ENCODE results near the gene SPACA7. TPM values are rescaled to one million over a fixed set of nuclear protein-coding genes. Genes with fewer than 3 reads are reported as not detected.

Gene SPACA7
- total RNA-seq, 2 donors from 2014 or later, result 4.9 TPM; not detected in 1

- 62% methylated on average over 12 of the region's 12 CpGs for WGBS
- no peak for DNase-seq (ENCODE audit: low spot score)
- H3K4me1 ChIP-seq (replicated peaks), result no peaks in the 10 kb centered on the region
- no peaks in the 10 kb centered on the region for H3K36me3 ChIP-seq
- H3K27me3 ChIP-seq (replicated peaks; ENCODE audit: insufficient read depth), result peaks cover 5% of the 10 kb centered on the region
- no peak overlapping the region for H3K4me3 ChIP-seq
- H3K27ac ChIP-seq, result no peak overlapping the region
- no peaks in the 10 kb centered on the region for H3K9me3 ChIP-seq
- TF ChIP-seq CTCF (IDR thresholded peaks at IDR 0.05) (no peak), POLR2AphosphoS5 (IDR thresholded peaks at IDR 0.05) (no peak), POLR2A (IDR thresholded peaks at IDR 0.05) (no peak)
- intact Hi-C loops (cut with DNase I), result no loop called here
These were observed 12.2 kb upstream of the SPACA7 start for GRCh38 chr13:112363867-112364528.

- H3K9me3 ChIP-seq, result no peaks in the 10 kb centered on the region
- no peak overlapping the region for H3K27ac ChIP-seq
- intact Hi-C loops (cut with DNase I), result no loop called here
- no peak overlapping the region for H3K4me3 ChIP-seq
- peaks cover 5% of the 10 kb centered on the region for H3K27me3 ChIP-seq (replicated peaks; ENCODE audit: insufficient read depth)
- TF ChIP-seq POLR2A (IDR thresholded peaks at IDR 0.05), result no peak
- no peak for TF ChIP-seq CTCF (IDR thresholded peaks at IDR 0.05)
- TF ChIP-seq POLR2AphosphoS5 (IDR thresholded peaks at IDR 0.05), result no peak
- DNase-seq (ENCODE audit: low spot score), result no peak
- H3K4me1 ChIP-seq (replicated peaks), result no peaks in the 10 kb centered on the region
- 77% methylated on average over 4 of the region's 4 CpGs for WGBS
- H3K36me3 ChIP-seq, result no peaks in the 10 kb centered on the region
These were observed 9.1 kb upstream of the SPACA7 start for GRCh38 chr13:112366907-112367646.

- 95% methylated on average over 8 of the region's 8 CpGs for WGBS
- no peak for TF ChIP-seq CTCF (IDR thresholded peaks at IDR 0.05)
- TF ChIP-seq POLR2AphosphoS5 (IDR thresholded peaks at IDR 0.05), result no peak
- no peak for TF ChIP-seq POLR2A (IDR thresholded peaks at IDR 0.05)
- intact Hi-C loops (cut with DNase I), result no loop called here
- Histone ChIP-seq H3K9me3 (no peaks in the 10 kb centered on the region), H3K4me3 (no peak overlapping the region), H3K27ac (no peak overlapping the region), H3K4me1 (replicated peaks) (no peaks in the 10 kb centered on the region), H3K27me3 (replicated peaks; ENCODE audit: insufficient read depth) (peaks cover 5% of the 10 kb centered on the region), H3K36me3 (no peaks in the 10 kb centered on the region)
- no peak for DNase-seq (ENCODE audit: low spot score)
These were observed 7.3 kb upstream of the SPACA7 start for GRCh38 chr13:112368883-112369282.

DNA sequence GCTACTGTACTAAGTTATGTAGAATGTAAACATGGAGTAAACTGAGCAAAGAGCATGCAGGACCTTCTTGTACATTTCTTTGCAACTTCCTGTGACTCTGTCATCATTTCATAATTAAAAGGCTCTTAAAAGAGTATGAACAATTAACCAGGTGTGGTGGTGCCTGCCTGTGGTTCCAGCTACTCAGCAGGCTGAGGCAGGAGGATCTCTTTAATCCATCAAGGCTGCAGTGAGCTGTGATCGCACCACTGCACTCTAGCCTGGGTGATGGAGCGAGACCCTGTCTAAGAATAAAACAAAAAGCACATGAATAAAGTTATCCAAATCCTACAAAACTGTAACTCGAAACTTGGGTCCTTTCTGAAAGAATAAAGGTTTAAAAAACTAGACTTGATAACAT, 5.8 kb upstream of the SPACA7 start:
- intact Hi-C loops (cut with DNase I), result no loop called here
- peaks cover 4% of the 10 kb centered on the region for H3K27me3 ChIP-seq (replicated peaks; ENCODE audit: insufficient read depth)
- 82% methylated on average over 3 of the region's 3 CpGs for WGBS
- no peak overlapping the region for H3K27ac ChIP-seq
- no peaks in the 10 kb centered on the region for H3K4me1 ChIP-seq (replicated peaks)
- no peak overlapping the region for H3K4me3 ChIP-seq
- no peaks in the 10 kb centered on the region for H3K9me3 ChIP-seq
- H3K36me3 ChIP-seq, result no peaks in the 10 kb centered on the region
- DNase-seq (ENCODE audit: low spot score), result no peak
- TF ChIP-seq POLR2AphosphoS5 (IDR thresholded peaks at IDR 0.05) (no peak), CTCF (IDR thresholded peaks at IDR 0.05) (no peak)

DNA sequence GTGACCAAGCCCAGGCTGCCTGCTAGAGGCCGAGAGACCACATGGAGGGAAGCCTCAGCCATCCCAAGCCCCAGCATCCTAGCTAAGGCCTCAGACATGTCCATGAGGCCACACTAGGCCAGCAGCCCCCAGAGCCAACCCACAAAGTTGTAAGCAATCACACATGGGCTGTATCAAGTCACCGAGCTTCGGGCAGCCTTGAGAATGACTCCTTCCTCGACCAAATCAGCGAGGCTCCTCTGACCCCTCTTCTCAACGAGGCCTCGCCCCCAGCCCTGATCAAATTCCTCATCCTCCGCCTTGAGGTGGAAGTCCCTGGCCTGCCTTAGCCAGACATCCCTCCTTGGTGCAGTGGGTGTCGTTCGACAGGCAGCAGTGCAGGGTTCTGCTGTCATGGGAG, 1.9 kb upstream of the SPACA7 start:
- intact Hi-C loops (cut with DNase I), result no loop called here
- Histone ChIP-seq H3K4me3 (no peak overlapping the region), H3K9me3 (no peaks in the 10 kb centered on the region), H3K4me1 (replicated peaks) (no peaks in the 10 kb centered on the region), H3K36me3 (no peaks in the 10 kb centered on the region), H3K27me3 (replicated peaks; ENCODE audit: insufficient read depth) (no peaks in the 10 kb centered on the region), H3K27ac (no peak overlapping the region)
- WGBS, result 82% methylated on average over 10 of the region's 10 CpGs
- DNase-seq (ENCODE audit: low spot score), result no peak
- TF ChIP-seq CTCF (IDR thresholded peaks at IDR 0.05) (no peak), POLR2A (IDR thresholded peaks at IDR 0.05) (no peak), POLR2AphosphoS5 (IDR thresholded peaks at IDR 0.05) (no peak)
